Ovary (tissue), 3 donors: ENCODE measurements around the gene SBK3.

Source experiments
- EP300 ChIP-seq: sonication (generic); formaldehyde crosslinking; IDR thresholded peaks from one replicate; pipeline ENCODE4 v1.6.1; 2017; ENCODE audit warnings: antibody characterized with exemption
- POLR2A ChIP-seq: fragments of 450-650 bp; IDR thresholded peaks from one replicate; pipeline ENCODE4 v1.6.1; 2017; ENCODE audit warnings: antibody characterized with exemption, mild to moderate bottlenecking, moderate library complexity
- TF ChIP-seq, protein P1 (sequence below), 3 donors: fragments of 450-650 bp in 2 of 3; fragments of 200-600 bp in 1 of 3; IDR thresholded peaks; one replicate each; pipeline versions ENCODE4 v1.5.1 to v1.8.0; 2016 to 2022; ENCODE audit warnings: antibody characterized with exemption in 3 of 3, mild to moderate bottlenecking in 1 of 3
- donor health status: DM: no; HTN: no; CAD: no.

DNA sequence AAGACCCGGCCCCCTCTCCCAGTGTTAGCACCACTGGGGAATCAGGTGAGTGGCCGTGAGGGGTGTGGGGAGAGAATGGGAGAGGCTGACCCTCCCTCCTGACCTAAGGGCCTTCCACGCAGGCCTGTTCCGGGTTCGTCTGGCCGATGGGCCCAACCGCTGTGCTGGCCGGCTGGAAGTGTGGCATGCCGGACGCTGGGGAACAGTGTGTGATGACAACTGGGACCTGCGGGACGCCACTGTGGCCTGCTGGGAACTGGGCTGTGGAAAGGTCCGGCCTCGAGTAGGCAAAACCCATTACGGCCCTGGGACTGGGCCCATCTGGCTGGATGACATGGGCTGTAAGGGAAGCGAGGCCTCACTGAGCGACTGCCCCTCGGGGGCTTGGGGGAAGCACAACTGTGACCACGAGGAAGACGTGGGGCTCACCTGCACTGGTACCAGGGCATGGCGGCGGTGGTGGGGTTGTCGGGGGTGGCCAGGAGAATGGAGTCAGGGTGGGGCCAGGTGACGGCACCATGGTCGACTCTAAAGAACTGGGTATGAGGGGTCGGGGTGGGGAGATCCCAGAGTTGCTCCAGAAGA lies 44.9 kb downstream of the SBK3 start:
- TF ChIP-seq, protein P1, sequence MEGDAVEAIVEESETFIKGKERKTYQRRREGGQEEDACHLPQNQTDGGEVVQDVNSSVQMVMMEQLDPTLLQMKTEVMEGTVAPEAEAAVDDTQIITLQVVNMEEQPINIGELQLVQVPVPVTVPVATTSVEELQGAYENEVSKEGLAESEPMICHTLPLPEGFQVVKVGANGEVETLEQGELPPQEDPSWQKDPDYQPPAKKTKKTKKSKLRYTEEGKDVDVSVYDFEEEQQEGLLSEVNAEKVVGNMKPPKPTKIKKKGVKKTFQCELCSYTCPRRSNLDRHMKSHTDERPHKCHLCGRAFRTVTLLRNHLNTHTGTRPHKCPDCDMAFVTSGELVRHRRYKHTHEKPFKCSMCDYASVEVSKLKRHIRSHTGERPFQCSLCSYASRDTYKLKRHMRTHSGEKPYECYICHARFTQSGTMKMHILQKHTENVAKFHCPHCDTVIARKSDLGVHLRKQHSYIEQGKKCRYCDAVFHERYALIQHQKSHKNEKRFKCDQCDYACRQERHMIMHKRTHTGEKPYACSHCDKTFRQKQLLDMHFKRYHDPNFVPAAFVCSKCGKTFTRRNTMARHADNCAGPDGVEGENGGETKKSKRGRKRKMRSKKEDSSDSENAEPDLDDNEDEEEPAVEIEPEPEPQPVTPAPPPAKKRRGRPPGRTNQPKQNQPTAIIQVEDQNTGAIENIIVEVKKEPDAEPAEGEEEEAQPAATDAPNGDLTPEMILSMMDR (IDR thresholded peaks at IDR 0.05), result no peak
- TF ChIP-seq EP300 (no peak), POLR2A (no peak)
